NCI-H446 treated with DMSO at 0.1 percent for 48 hours (cell line): ENCODE data around the gene CD200R1L.

Experiments
- DNase-seq: peaks from one replicate; lab custom pipeline; 2025; lab: John Stamatoyannopoulos, UW

The CD200R1L gene

DNA sequence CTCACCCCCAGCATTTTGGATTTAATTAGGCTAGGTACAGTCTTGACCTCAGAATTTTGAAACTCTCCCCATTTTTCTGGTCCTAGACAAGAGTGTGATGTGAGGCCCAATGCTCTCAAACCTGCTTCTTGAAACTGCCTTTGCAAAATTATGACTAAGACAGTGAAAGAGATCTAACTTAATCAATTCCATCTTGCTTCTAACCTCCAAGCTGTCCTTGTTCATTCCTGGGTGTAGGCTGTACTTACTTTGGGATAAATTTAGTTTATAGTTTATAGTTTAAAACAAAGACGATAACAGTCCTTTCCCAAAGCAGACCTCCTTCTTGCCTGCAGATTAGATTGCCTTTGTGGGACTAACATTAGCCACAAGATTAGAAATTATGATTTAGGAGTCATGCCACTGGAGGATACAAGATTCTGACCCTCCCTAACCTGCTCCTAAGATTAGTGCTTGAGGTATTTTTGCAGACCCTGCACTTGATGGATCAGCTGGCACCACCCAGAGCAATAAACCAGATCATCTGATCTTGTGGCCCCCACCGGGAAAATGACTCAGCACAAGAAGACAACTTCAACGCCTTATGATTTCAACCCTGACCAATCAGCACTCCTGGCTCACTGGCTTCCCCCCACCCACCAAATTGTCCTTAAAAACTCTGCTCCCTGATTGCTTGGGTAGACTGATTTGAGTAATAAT is 59.6 kb downstream of the CD200R1L start:
- DNase-seq: no peak

DNA sequence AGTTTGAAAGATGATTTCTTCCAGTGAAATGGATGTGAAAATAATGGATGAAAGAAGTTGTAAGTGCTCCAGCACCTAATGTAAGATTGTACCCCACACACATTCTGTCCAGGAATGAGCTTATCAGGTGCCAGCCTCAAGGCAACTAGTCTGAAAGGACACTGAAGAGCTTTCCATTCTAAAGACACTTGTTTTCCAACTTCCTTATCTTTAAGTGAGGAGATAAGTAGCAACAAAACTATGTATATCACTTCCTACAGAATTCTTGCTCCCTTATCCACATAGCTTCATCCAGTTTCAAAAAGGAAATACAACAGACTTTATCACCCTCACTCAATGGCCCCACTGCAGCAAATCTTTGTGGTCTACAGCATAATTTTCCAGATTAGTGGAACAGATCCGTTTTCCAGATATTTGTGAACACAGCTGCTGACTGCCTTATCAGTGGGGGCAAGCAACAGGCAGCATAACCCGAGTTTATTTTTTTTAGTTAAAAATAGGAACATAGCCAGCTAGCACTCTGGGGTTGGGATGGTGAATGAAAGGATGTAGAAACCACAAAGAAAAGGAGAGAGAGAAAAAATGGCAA is 60.6 kb downstream of the CD200R1L start:
- DNase-seq: no peak

DNA sequence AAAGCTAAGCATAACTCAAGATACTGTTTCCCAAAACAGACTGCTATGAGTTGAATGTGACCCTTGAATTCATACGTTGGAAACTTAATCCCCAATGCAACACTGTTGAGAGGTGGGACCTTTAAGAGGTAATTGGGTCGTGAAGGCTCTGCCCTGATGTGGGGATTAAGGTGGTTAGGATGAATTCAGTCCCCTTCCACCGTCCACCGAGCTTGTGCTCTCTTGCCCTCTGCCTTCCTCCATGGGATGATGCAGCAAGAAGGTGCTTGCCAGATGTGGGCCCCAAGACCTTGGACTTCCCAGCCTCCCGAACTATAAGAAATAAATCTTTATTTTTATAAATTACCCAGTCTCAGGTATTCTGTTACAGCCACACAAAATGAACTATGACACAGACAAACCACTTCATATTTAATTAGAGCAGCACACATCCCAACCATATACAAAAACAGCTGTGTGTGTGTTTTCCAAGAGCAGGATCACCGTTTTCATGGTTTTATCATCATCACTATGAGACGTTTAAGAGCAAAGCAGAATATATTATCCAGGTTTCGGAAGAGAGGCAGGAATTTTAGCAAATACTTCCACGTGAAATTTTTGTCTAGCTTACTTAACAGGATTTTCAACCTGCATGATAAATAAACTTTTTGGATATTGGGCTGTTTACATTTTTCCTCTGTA is 61.2 kb downstream of the CD200R1L start:
- DNase-seq: no peak

DNA sequence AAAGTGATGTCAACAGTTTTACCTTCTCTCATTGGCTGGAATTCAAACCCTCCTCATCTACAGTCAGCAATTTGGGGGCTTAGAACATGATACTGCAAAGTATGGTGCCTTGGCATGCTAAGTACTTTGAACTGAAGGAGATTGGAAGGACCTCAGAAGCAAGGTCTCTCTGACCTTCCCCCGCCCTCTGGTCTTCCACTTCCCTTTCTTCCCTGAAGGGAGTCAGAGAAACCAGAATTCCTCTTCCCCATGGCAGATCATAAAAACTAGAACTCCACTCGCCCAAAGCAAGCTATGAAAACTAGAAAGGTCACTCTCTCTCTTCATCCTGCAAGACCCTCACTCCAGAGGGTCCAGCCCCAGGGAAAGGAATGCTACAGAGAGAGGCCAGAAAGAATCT is 64.2 kb downstream of the CD200R1L start:
- DNase-seq: no peak

DNA sequence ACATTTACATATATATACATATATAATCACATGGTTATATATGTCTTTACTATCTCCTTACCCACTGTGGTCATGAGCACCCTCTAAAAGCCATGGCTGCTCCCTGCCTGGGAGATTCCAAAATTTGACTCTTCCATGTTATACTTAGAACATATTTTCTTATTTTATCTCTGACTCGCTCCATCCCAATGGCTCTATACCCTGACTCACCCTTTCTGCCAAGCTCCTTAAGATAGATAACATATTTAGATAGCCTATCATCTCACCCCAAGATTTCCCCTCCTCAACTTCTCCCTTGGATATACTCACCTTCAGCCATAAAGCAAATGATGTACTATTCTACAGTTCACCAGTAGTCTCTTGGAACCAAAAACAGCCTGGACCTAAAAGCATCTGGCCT is 65.1 kb downstream of the CD200R1L start:
- DNase-seq: no peak

DNA sequence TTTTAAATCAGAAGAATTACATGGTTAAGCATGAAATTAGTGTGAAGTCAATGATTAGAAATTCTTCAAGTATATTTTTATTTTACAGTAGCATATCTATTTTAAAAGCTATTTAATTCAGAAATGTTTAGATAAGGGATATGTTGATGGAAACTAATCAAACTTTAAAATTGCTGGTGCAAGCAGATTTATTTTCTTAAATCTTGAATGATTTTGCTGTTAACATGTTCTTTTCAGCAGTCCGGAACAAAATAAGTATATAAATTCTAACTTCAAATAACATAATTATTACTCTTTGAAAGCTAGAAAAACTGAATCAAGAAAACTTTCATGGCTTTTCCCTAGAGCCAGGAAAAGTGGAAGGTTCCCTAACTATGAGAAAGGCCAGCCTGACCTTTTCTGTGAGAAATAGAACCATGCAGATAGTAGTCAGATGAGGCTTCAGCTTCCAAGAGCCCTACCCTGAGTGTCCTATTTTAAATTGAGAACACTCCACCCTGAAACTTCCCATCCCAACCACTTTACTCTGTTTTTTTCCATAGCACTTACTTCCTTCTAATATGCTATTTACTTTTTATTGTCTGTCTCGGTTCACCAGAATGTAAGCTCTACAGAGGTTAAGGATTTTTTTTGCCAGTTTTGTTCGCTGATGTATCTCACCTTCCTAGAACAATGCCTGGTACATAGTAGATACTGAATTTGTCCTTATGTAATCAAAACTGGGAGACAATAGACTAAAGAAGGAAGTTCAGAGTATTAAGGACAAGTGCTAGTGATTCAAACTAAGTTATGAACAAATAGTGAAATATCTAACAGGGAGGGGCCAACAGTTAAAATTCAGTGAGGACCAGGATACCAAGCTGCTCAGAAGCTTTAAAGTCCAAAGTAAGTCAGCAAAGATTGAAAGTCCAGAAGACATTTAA is 66.8 kb downstream of the CD200R1L start:
- no peak for DNase-seq

DNA sequence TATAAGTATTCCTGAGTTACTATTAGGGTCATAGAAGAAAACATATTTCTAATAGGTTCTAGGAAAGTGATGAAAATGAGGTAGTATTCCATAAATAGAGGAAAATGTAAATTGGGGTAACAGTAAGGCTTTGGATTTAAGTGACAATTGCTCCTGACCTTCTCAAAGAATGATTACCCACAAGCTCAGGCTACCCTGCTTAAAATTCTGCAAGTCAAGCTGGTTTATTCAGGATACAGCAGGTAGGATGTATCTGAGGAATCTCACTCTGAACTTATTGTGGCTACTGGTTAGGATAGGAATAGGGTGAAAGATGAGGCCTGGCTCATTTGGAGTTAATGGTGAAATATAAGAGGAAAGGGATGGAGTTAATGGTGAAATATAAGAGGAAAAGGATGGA is 67.7 kb downstream of the CD200R1L start:
- no peak for DNase-seq

DNA sequence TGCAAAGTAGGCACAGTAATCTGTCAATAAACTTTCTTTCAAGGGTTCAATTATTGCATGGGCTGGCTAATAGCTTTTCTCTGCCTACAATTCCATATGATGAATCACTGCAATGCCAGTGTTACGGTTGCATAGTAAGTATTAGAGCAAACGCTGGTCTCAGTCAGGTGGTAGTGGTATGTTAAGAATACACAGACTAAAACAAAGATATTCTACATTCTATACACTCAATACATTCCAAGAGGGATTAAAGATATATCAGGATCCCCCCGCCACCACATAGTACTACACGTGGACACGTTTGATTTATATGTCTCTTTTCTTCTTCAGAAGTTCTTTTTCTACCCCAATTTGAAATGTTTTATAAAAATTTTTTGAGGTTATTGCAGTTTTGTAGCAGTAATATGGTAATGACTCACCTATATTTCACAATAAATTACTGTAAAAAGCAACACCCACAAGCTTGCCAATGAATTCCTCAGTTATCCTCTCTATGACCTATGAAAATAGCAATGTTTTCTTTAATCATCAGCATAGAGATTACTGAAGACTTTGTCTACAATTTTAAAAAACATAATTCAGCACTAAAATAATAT is 68.2 kb downstream of the CD200R1L start:
- no peak for DNase-seq

DNA sequence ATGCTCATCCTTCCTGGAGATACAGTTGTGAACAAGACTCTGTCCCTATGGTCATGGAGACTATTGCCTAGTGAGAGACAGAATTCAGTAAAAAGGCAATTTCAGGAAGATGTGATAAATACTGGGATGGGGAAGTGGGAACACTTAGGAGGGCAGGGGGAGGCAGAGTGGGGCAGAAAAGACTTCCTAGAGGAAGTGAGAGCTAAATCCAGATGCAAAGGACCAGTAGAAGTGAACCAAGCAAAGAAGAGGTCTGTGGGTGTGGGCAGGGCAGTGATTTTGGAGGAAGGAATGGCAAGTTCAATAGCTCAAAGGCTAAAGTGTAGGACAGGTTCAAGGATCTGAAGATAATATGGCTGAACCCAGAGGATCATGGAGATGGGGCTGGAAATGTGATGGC is 68.9 kb downstream of the CD200R1L start:
- no peak for DNase-seq

DNA sequence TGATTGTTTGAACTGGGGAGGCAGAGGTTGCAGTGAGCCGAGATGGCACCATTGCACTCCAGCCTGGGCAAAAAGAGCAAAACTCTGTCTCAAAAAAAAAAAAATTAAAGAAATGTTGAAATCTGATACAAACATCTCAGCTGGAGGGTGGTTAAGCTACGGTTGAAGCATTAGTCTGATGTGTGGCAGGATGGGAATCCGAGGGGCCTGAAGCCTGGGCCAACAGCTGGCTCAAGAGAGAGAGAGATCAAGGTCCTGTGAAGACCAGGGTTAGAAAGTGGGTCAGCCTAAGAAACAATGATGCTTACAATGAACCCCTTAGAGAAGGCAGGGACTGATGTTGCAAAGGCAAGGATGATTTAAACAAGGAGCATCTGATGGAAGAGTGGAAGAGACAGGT is 69.8 kb downstream of the CD200R1L start:
- DNase-seq: no peak

DNA sequence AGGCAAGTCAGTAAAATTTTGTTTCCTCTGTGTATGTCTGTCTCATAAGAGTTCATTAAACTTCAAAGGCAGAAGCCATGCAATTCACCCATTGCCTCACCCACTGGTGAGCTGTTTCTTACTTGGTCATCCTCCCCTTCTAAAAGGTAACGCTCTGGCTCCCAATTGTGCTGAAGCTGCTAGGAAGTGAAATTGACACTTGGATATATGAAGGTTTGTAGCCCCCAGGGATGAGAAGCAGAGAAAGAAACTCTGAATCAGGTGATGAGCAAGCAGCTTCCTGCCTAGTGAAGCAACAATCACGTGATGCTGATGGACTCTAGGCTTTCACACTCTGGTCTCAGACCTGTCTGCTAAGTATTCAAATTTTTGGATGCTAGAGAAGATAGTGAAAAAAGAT is 70.7 kb downstream of the CD200R1L start:
- no peak for DNase-seq

DNA sequence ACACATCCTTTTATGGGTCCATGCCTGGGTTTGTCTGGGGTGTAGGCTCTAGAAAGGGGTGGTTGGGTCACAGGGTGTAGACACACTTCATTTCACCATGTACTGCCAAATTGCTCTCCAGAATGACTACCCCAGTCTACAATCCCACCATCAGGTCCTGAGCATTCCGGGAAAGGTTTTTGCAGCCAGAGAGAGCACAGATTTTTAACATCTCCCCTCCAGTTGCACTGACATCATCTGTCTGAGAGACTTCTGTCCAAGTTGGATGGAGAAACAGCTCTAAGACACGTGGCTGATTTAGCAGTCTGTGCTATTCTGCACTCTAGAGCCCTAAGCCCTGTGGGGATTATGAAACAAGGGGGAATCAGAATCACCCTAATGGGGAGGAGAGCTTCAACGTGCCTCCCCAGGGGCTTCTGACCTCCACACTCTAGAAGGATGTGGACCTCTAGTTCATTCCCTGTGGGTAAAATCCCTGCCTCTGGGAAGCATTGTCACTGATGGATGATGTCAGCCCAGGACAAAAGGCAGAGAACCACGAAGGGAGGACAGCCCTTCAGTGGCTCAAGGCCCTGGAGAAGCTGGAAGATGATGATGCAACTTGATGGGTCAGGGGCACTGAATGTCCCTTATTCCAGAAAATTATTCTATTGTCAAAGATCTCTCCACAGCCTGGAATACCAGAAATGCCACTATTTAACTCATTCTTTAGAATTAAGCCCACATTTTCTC is 71.5 kb downstream of the CD200R1L start:
- DNase-seq: no peak

DNA sequence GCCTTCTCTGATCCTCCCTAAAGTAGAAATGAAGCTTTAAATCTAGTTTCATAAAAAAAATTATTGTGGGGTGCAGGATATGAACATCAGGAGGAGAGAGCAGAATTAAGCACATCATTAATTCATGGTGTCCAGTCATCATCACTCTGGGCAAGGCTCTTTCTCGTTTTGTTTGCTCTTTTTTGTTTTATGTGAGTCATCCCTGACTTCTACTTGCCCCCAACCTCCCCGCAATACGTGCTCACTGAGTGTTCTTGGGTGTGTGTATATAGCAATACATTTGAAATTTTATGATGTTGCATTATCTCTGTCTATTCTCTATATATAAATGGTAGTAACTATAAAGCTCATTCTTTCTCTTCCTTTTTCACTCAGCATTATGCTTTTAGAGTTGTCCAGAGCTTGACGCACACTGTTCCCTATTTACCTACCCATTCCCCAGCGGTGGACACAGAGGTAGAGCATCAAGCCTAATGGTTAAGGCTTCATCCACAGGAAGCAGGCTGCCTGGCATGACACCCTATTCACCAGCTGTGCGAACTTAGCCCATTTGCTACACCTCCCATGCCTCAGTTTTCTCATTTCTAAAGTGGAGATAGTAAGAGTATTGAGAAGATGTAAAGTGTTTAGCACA is 72.3 kb downstream of the CD200R1L start:
- no peak for DNase-seq

DNA sequence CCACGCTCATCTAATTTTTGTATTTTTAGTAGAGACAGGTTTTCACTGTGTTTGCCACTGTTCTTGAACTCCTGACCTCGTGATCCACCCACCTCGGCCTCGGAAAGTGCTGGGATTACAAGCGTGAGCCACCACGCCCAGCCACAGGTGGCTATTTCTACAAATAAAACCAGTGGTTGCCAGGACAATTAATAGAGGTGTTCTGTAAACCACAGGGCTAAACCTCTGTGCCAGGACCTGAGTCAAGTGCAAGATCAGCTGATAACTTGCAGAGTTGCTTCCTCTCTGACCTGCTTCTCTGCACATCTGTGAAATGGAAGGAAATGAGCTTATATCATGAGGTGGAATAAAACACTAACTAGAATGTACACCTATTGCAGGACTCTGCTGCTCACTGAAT is 72.8 kb downstream of the CD200R1L start:
- DNase-seq: no peak

DNA sequence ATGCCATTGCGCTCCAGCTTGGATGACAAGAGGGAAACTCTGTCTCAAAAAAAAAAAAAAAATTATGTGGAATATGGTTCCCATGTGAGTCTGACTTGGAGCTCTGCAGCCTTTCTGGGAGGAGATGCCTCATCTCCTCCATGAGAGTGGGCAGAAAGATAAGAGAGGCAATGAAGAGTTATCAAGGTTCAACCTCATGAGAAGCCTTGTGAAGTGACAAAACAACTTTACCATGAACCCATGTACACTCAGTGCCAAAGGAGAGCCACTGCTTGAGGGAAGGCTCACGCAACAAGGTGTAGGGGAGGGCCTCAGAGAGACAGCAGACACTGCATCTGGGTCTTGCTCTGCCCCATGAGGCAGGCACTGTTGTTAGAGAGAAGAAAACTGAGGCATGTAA is 75.7 kb downstream of the CD200R1L start:
- no peak for DNase-seq

DNA sequence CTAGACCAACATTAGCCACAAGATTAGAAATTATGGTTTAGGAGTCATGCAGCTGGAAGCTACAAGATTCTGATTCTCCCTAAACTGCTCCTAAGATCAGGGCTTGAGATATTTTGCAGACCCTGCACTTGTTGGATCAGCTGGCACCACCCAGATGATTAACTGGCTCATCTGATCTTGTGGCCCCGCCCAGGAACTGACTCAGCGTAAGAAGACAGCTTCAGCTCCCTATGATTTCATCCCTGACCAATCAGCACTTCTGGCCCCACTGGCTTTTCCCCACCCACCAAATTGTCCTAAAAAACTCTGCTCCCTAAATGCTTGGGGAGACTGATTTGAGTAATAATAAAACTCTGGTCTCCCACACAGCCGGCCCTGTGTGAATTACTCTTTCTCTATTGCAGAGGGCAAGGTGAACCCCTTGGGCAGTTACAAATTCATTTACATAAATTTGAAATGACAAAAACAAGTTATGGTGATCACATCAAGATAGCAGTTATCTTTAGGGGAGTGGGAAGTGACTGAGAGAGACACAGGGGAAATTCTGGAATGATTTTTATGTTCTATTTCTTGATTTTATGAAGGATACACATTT is 76.5 kb downstream of the CD200R1L start:
- DNase-seq: no peak

DNA sequence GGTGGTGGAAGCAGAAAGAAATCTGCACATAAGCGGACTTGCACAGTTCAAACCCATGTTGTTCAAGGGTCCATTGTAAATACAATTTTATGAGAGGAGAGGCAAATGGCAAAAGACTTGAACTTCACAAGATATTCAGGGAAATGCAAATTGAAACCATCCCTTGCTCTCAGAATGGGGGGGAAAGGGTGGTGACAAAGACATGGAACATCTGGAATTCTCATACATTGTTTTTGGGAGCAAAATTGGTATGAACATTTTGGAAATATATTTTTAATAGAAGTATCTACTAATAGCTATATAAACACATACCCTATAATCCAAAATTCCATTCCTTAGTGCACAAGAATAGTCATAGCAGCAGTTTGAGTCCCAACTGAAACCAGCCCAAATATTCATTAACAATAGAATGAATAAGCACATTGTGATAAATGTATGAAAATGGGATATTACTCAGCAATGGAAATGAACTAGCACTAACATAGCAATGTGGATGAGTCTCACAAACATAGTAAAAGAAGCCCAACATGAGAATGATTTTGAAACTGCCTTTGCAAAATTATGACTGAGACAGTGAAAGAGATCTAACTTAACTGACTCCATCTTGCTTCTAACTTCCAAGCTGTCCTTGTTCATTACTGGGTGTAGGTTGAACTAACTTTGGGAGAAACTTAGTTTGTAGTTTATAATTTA is 77.2 kb downstream of the CD200R1L start:
- DNase-seq: no peak

DNA sequence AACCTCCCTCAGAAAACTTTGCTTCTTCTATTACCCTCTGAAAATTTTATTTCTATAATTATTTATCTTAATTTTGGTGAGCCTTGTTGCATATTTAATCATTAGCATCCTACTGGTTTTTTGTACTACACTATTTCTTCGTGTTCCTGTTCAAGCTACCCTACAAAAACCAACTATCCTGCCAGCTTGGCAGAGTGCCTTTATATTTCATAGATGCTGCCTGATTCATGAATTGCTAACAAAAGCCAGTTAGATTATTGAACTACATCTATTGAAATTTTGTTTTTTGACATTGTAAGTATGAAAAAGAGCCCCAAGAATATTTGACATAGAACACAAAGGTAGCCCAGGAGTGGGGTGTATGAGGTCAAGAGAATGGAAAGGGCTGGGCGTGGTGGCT is 78.9 kb downstream of the CD200R1L start:
- DNase-seq: no peak

DNA sequence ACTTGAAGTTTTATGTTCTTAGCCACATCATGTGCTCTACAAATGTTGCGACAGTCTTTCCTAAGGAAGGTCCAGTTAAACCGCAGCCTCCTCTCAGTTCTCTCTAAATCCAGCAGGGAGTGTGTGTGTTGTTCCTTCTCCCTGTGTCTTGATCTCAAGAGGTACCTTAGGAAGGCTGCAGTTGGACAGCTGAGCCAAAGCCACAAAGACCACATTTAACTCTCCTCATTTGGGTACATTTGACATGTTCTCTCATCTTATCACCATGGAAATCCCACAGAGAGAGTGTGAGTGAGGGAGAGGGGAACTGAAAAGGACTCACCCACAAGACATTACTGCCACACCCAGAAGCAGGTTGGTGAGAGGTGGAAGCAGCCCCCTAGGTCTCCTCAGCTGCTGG is 79.5 kb downstream of the CD200R1L start:
- no peak for DNase-seq
